Measurements from ENCODE around the gene NOTCH1.

The NOTCH1 gene

DNA sequence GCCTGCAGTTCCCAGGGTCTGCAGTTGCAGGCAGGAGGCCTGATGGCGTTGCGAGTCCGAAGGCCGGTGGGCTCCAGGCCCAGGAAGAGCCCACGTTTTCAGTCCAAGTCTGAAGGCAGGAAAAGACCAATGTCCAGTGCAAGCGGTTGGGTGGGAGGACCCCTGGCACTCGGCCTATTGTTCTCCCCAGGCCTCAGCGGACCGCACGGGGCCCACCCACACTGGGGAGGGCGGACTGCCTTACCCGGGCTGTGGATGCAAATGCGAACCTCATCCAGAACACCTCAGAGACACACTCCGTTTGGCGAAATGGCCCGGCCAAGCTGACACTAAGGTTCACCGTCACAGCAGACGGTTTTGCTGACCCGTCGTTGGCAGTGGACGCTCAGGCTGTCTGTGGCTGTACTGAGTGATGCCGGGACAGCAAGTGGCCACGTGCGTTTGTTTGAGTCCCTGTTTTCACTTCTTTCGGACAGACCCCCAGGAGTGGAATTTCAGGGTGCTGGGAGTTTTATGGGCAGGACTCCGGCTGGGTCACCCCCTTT, 52.8 kb downstream of the NOTCH1 start:
- DNase-seq (ENCODE audit: extremely low read depth, low read depth), result no peak
- no peak overlapping the region for H3K4me3 ChIP-seq (replicated peaks; ENCODE audit: low read depth, low read length)
- TF ChIP-seq CTCF (IDR thresholded peaks at IDR 0.05; ENCODE audit: low read depth, low read length, missing control alignments), result no peak

DNA sequence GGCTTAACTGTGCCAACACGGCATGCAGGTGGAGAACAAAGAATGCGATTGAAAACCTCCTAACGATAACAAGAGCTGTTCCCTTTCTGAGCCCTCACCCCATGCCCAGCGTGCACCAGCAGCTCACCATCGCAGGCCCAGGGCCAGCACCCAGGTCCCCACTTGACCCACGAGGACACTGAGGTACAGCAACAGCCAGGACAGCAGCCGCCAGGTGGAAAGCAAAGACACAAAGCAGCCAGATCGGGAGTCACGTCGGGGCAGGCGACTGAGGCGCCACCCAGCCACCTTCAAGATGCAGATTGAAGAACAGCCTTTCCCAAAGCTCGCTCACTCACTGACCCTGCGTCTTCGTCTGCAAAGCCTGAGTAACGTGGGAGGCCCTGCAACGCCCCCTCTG, 56.1 kb downstream of the NOTCH1 start:
- no peak for DNase-seq (ENCODE audit: extremely low read depth, low read depth)
- no peak for TF ChIP-seq CTCF (IDR thresholded peaks at IDR 0.05; ENCODE audit: low read depth, low read length, missing control alignments)

DNA sequence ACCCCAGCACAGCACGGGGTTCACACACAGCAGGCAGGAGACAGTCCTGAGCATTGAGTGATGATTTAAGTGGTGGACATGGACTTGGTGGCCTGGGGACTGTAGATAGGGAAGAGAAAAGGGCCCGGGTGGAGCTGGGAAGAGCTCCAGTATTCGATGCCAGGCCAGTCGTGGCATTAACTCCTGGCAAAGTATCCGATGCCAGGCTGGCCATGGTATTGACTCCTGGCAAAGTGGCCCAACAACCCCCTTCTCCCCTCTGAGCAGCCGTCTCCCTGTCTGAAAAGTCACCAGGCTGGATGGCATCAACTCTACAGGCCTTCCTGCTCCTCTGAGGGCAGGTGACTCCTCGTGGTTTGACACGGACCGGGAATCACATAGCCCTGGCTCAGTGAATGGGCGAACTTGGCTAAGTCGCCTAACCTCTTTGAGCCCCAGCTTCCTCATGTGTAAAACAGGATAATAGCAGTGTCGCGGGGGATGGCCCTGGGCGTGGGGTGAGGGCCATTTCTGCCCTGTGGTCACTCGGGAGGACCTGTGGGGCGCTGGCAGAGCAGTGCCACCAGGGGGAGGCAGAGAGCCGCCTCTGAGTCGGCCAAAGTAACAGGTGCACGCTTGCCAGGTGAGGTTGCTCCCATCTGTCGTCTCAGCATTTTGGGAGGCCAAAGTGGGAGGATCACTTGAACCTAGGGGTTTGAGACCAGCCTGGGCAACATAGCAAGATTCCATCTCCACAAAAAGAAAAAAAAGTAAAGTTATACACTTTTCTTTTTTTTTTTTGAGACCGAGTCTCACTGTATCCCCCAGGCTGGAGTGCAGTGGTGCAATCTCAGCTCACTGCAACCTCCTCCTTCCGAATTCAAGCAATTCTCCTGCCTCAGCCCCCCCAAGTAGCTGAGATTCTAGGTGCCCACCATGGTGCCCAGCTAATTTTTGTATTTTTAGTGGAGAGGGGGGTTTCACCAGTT, 57.3 kb downstream of the NOTCH1 start:
- TF ChIP-seq CTCF (IDR thresholded peaks at IDR 0.05; ENCODE audit: low read depth, low read length, missing control alignments), result peak; percentile 97
- no peak for DNase-seq (ENCODE audit: extremely low read depth, low read depth)
- no peak overlapping the region for H3K4me3 ChIP-seq (replicated peaks; ENCODE audit: low read depth, low read length)

More for the DNA sequence above, 56.1 kb downstream of the NOTCH1 start:
- no peak overlapping the region for H3K4me3 ChIP-seq (replicated peaks; ENCODE audit: low read depth, low read length)

- H3K4me3 ChIP-seq (replicated peaks; ENCODE audit: low read depth, low read length), result no peak overlapping the region
- TF ChIP-seq CTCF (IDR thresholded peaks at IDR 0.05; ENCODE audit: low read depth, low read length, missing control alignments), result no peak
- DNase-seq (ENCODE audit: extremely low read depth, low read depth), result no peak
Measured at GRCh38 chr9:136487672-136488071, 58.2 kb downstream of the NOTCH1 start.

DNA sequence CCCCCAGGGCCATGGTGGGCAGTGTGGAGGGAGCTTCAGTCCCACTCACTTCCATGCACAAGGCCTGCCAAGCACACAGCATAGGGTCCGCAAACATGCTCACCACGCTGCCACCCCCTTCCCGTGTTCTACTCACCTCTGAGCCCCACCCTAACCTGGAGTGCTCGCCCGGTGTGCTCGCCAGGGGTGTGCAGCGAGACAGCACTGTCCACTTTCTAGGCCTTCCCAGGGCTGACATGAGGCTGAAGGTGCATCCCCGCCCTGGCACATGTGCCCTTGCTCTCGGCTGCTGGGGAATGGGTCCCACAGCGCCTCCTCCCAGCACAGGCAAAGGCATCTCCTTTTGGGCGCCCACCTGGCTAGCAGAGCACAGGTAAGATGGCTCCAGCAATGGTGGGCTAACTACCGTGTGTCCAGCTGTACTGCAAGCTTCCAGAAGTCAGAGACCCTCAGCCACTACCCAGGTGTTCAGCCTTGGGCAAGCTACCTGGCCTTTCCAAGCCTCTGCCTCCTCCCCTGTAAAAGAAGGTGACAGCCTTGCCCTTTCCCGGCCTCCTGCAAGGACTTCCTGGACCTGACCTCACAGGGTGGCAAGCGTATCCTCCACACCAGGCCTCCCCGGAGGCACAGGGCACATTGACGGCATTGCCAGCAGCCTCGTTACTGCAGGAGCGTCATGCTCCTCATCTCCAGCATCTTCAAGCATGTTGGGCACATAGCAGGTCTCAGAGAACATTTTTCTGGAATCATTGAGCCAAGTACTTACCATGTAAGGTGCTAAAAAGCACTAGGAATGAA, 58.8 kb downstream of the NOTCH1 start:
- TF ChIP-seq CTCF (IDR thresholded peaks at IDR 0.05; ENCODE audit: low read depth, low read length, missing control alignments), result no peak
- no peak for DNase-seq (ENCODE audit: extremely low read depth, low read depth)
- no peak overlapping the region for H3K4me3 ChIP-seq (replicated peaks; ENCODE audit: low read depth, low read length)

GRCh38 chr9:136486131-136486530, 59.7 kb downstream of the NOTCH1 start:
- TF ChIP-seq CTCF (IDR thresholded peaks at IDR 0.05; ENCODE audit: low read depth, low read length, missing control alignments), result no peak
- no peak for DNase-seq (ENCODE audit: extremely low read depth, low read depth)
- no peak overlapping the region for H3K4me3 ChIP-seq (replicated peaks; ENCODE audit: low read depth, low read length)

All from HFF-Myc (cell line).